NCI-H2227 (cell line): Measurements from ENCODE around the gene SF3A1.
"Not testable (repeated sequence)": the region's sequence is repeated elsewhere in the genome, so short reads cannot be mapped to it uniquely, and the experiment has no call there.

Experiments
- DNase-seq: peaks from one replicate; lab custom pipeline; 2025; ENCODE audit not compliant: unreplicated experiment; lab: John Stamatoyannopoulos, UW

The SF3A1 gene, protein sequence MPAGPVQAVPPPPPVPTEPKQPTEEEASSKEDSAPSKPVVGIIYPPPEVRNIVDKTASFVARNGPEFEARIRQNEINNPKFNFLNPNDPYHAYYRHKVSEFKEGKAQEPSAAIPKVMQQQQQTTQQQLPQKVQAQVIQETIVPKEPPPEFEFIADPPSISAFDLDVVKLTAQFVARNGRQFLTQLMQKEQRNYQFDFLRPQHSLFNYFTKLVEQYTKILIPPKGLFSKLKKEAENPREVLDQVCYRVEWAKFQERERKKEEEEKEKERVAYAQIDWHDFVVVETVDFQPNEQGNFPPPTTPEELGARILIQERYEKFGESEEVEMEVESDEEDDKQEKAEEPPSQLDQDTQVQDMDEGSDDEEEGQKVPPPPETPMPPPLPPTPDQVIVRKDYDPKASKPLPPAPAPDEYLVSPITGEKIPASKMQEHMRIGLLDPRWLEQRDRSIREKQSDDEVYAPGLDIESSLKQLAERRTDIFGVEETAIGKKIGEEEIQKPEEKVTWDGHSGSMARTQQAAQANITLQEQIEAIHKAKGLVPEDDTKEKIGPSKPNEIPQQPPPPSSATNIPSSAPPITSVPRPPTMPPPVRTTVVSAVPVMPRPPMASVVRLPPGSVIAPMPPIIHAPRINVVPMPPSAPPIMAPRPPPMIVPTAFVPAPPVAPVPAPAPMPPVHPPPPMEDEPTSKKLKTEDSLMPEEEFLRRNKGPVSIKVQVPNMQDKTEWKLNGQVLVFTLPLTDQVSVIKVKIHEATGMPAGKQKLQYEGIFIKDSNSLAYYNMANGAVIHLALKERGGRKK

DNA sequence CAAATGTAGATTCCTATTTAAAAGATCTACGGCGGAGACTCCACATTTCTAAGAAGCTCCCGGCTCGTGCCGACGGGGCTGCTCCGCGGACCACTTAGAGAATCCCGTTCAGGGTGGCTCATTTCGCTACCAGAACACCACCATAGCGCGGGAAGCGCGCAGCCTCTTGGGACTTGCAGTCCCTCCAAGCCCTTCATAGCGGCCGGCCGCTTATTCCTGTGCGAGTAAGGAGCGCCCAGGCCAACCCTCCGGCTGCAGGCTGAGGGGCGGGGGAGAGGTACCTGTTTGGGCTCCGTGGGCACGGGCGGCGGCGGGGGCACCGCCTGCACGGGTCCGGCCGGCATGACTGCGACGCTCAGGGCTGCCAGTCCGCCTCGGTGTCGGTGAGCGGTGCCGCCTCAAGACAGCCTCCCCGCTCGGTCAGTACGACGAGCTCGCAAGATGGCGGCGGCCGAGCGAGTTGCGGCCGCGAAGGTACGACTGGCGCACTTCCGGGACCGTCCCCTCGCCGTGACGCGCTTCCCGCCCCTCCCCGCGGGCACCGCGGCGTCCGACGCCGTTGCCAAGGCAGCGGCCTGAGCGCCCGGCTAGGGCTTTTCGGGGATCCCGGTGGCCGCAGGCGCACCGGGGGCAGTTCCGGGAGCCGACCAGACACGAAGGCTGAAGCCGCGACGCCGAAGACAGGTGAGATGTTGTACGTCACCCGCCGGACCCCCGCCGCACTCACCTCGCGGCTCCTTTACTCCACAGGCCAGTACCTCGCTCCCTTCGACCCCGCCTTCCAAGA lies at the start of gene SF3A1, which contains the start of gene CCDC157:
SF3A1 (minus strand) TSS at position 446 of the 787 bp plus-strand sequence; CDS start at position 344, 102 bp downstream.
CCDC157 (plus strand) TSS at position 559 of the 787 bp plus-strand sequence. CDS start 8,994 bp downstream, outside the sequence.
- peak; percentile 93 for DNase-seq

GRCh38 chr22:30406400-30406799 lies 49.7 kb upstream of the SF3A1 start:
- DNase-seq: no peak

GRCh38 chr22:30405731-30406130 lies 49.0 kb upstream of the SF3A1 start:
- no peak for DNase-seq

GRCh38 chr22:30404307-30404706 lies 47.6 kb upstream of the SF3A1 start:
- DNase-seq: no peak

DNA sequence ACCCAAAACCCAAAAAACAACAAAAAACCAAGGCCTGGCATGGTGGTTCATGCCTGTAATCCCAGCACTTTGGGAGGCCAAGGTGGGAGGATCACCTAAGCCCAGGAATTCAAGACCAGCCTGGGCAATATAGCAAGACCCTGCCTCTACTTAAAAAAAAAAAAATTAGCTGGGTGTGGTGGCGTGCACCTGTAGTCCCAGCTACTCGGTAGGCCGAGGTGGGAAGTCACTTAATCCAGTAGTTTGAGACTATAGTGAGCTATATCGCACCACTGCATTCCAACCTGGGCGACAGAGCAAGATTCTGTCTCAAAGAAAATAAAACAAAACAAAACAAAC lies 46.0 kb upstream of the SF3A1 start:
- DNase-seq: not testable (repeated sequence)

GRCh38 chr22:30402028-30402765 lies 45.5 kb upstream of the SF3A1 start:
- no peak for DNase-seq

DNA sequence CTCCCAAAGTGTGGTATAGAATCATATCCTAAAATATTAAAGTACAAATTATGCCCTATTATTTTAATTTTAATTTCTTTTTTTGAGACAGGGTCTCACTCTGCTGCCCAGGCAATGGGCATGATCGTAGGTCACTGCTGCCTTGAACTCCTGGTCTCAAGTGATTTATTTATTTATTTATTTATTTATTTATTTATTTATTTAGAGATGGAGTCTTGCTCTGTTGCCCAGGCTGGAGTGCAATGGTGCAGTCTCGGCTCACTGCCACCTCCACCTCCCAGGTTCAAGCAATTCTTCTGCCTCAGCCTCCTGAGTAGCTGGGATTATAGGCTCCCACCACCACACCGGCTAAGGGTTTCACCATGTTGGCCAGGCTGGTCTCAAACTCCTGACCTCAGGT lies 44.3 kb upstream of the SF3A1 start:
- not testable (repeated sequence) for DNase-seq

- DNase-seq: no peak
Measured at GRCh38 chr22:30400159-30400558, 43.5 kb upstream of the SF3A1 start.

GRCh38 chr22:30399718-30400117 lies 43.0 kb upstream of the SF3A1 start:
- no peak for DNase-seq

DNA sequence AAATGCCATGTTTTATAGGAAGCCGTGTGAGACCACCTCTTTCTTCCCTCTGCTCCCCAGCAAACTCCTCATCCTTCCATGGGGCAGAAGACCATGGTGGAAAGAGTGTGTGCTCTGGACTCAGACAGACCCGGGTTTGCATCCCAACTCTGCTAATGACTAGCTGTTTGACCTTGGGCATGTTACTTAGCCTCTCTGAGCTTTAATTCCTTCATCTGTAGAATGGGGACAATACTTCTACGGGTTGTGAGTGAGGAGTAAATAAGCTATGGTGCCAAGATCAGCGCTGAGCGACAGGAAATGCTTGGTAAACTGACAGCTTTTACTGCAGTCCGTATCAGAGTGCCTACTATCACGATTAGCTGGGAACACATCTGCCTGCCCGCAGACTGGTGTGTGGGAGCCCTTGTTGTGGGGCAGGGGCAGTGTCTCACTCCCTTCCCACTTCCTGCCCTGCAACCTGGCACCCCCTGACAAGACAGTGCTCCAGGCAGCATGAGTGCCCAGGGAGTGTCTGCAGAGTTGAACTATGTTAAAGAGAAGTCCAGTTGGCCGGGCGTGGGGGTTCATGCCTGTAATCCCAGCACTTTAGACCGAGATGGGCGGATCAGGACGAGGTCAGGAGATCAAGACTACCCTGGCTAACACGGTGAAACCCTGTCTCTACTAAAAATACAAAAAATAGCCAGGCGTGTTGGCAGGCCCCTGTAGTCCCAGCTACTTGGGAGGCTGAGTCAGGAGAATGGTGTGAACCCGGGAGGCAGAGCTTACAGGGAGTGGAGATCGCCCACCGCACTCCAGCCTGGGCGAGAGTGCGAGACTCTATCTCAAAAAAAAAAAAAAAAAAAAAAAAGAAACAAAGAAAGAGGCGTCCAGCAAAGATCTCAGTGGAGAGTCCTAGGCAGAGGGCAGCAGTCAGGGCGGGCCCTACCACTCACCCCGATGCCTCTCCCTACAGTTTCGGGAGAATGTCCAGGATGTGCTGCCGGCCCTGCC lies 42.3 kb upstream of the SF3A1 start:
- no peak for DNase-seq

DNA sequence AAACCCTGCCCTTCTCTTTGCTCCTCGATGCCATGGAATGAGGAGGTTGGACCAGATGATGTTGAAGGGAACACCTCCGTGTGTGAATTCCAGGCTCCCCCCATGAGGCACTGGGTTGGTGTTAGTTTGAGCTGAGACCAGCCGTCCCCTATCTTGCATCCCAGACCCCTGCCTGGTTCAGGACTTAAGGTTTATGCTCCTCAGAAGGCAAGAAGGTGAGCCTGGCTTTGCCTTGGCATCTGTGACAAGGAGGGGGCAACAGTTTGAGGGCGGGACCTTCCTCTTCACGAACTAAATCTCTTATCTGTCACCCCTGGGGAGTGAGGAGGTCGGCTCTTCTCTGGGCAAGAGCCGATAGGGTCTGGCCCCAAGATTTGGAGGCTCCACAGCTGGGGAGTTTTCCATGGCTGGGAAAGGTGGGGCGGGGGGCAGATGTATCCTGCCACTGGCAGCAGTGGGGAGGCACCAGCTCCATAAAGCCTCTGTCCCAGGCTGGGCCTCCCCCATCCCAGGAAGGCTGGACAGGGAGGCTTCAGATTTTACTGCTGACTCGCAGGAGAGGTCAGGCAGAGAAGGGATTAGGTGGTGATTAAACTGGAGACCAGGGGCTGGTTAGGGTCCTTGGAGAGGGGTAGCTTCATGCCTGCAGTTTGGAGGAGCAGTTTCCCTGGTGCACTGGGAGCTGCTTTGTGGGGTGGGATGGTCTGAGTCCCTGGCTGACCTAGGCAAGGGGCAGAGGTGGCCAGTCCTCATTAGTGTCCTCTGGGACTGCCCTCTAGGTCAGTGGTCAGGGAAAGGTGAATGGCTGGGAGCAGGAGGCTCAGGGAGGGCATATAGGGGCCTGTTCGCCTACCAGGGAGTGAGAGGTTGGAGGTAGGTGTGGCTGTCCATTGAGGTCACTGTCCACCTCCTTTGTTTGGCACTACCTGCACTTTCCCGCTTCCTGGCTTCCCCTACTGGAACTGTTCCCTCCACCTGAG lies 41.3 kb upstream of the SF3A1 start:
- no peak for DNase-seq

DNA sequence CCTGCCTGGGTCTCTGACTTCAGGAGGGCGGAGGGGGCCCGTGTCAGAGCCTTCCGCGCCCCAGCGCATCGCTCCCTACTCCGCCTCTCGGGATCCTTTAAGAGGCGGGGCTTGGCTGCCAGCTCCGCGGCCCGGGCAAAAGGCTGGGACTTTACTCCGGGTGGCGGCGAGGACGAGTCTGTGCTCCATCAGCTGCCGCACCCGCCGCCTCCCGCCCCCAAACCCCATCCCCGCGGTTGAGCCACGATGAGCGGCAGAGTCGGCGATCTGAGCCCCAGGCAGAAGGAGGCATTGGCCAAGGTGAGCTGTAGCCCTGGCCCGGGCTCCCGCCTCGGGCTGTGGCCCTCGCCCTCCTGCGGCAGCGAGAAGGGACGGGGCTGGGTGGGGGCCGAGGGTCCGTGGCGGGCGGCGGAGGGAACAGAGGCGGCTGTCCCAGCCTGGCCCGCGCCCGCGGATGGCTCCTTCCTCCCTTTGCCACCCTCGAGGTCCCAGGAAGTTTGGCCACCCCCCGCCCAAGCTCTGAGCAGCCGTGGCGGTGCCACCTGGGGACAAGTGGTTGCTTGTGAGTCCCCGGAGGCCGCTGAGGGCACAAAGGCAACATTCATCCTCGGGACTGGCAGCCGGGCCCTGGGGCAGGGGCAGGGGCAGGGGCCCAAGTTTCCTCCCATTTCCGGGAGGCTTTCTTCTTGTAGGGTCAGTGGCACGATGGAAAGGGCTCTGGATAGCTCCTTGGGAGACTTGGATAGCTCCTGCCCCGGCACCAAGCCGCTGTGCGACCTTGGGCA lies 40.4 kb upstream of the SF3A1 start, which contains the start of gene SEC14L2:
SEC14L2 (plus strand) TSS at position 148 of the 785 bp plus-strand sequence; CDS start at position 247, 99 bp downstream.
- DNase-seq: peak; percentile 56

DNA sequence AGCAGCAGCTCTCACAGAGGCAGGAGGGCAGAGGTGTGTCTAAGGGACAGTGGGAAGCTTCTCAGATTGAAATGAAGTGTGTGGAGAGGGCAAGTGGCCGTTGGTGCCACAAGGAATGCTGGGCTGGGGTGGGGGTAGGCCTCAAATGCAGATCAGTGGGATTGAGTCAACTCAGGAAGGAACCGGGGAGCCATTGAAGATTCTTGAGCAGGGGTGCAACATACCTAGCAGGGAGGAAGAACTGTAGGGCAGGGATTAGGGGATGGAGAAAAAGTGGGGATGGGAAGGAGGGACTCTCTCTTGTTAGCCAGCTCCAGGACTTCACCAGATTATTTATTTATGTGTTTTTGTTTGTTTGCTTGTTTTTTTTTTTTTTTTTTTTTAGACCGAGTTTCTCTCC lies 37.2 kb upstream of the SF3A1 start:
- DNase-seq: no peak

DNA sequence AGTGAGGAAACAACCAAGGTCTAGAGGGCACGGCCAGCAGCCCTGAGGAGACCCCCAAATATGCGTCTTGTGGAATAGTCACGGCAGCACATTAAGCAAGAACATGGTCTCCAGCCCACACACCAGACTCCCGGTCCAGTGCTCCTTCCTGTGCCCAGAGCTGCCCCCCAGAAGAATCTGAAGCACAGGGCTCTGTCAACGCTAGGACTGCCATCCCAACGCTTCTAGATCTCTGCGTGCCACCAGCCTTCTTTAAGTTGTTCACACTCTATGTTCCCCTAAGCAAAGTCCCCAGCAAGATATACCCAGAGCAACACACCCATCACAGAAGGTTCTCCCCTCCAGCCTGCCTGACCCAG lies 36.6 kb upstream of the SF3A1 start:
- DNase-seq: no peak

GRCh38 chr22:30392661-30393321 lies 36.1 kb upstream of the SF3A1 start:
- no peak for DNase-seq

DNA sequence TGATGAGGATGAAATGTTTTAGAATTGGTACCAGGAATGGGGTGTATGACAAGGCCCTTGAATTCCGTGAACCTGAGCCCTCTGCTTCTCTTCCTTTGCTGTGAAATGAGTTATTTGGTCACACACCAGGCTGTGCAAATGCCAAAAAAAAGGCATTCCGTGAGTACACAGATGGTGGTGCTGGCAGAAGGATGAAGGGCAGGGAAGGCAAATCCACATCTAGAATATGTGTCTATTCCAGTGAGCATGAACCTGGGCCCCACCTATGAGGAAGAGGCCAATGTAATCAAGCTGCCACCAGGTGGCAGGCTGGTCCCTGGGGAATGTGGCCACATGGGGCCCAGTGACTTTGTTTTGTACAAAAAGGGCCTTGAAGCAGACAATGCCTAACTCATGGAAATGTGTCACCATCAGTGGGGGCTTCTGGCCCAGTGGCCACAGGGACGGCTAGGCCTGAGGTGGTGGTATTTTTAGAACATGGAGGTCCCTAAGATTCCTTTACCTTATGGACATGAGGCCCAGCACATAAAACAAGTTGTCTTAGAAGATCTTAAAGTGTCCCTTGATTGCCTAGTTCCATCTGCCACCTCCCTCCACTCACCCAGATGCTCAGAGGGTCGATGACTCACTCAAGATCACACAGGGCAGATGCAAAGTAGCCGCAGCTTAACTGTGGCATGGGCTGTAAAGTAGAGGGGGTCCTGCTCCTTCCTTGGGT lies 34.4 kb upstream of the SF3A1 start:
- peak; percentile 54 for DNase-seq
